Measurements from ENCODE around the gene PACS1. TPM values are rescaled to one million over a fixed set of nuclear protein-coding genes. Genes with fewer than 3 reads are reported as not detected.

The PACS1 gene
- total RNA-seq, 5 donors from 2014 or later (not counting 1 experiment from before 2014, with no cell fraction given): 222 to 268 (median 236) TPM

- CTCF ChIA-PET: interaction anchor here in 1 of 2 donors (0.7 to 1.0 kb wide), 3 partner anchors 14 to 297 kb away, joined by 3 to 4 read pairs (median 3); no protein-coding TSS in a partner anchor
- no peaks in the 10 kb centered on the region for H3K27me3 Mint-ChIP-seq
- Histone ChIP-seq H3K4me3 (ENCODE audit: control insufficient read depth in 1 of 2, extremely low read depth in 1 of 2, low read length in 1 of 2) (no peak overlapping the region), H3K4me1 (ENCODE audit: control insufficient read depth in 1 of 2, extremely low read depth in 1 of 2, insufficient read depth in 2 of 2, low read length in 2 of 2) (peaks cover 57 to 58% of the 10 kb centered on the region in 2 experiments), H3K27ac (ENCODE audit: low read length) (peak overlapping the region; percentile 22), H3K27me3 (replicated peaks in 1 of 2; ENCODE audit: control insufficient read depth in 2 of 2, extremely low read depth in 1 of 2, insufficient read depth in 2 of 2, low read length in 1 of 2) (no peaks in the 10 kb centered on the region), H3K9me3 (no peaks in the 10 kb centered on the region), H3K36me3 (ENCODE audit: control insufficient read depth in 2 of 2, extremely low read depth in 1 of 2, insufficient read depth in 1 of 2, low read length in 1 of 2) (peaks cover 0 to 3% of the 10 kb centered on the region in 2 donors)
- H3K9me3 Mint-ChIP-seq: no peaks in the 10 kb centered on the region
- H3K27ac Mint-ChIP-seq: peak overlapping the region; percentile 84 to 85
- peaks cover 8% of the 10 kb centered on the region for H3K36me3 Mint-ChIP-seq
- WGBS (ENCODE audit: insufficient coverage): 67% methylated on average over 1 of the region's 5 CpGs
- DNase-seq: no peak
- no peak for ATAC-seq (replicated peaks in 1 of 4)
- peak overlapping the region in 2 of 3 donors; percentile 13 to 74 for H3K4me3 Mint-ChIP-seq
- peaks cover 91 to 92% (median 91%) of the 10 kb centered on the region in 3 donors for H3K4me1 Mint-ChIP-seq
- POLR2A ChIA-PET: interaction anchor here (0.6 to 0.7 kb wide), 3 partner anchors 16 to 64 kb away, joined by 4 to 10 read pairs (median 4); no protein-coding TSS in a partner anchor
Observed at GRCh38 chr11:66119348-66120133, 49.5 kb downstream of the PACS1 start.

GRCh38 chr11:66121466-66121865 lies 51.4 kb downstream of the PACS1 start:
- Histone ChIP-seq H3K27me3 (replicated peaks in 1 of 2; ENCODE audit: control insufficient read depth in 2 of 2, extremely low read depth in 1 of 2, insufficient read depth in 2 of 2, low read length in 1 of 2) (no peaks in the 10 kb centered on the region), H3K4me1 (ENCODE audit: control insufficient read depth in 1 of 2, extremely low read depth in 1 of 2, insufficient read depth in 2 of 2, low read length in 2 of 2) (peaks cover 49 to 57% of the 10 kb centered on the region in 2 experiments), H3K27ac (ENCODE audit: low read length) (no peak overlapping the region), H3K4me3 (ENCODE audit: control insufficient read depth in 1 of 2, extremely low read depth in 1 of 2, low read length in 1 of 2) (no peak overlapping the region), H3K9me3 (no peaks in the 10 kb centered on the region), H3K36me3 (ENCODE audit: control insufficient read depth in 2 of 2, extremely low read depth in 1 of 2, insufficient read depth in 1 of 2, low read length in 1 of 2) (peaks cover 0 to 3% of the 10 kb centered on the region in 2 donors)
- Mint-ChIP-seq H3K36me3 (peaks cover 8% of the 10 kb centered on the region), H3K4me3 (peak overlapping the region in 1 of 3 donors; percentile 21), H3K27me3 (no peaks in the 10 kb centered on the region), H3K9me3 (no peaks in the 10 kb centered on the region), H3K4me1 (peaks cover 91 to 92% (median 91%) of the 10 kb centered on the region in 3 donors), H3K27ac (peak overlapping the region; percentile 70 to 84)
- 83% methylated on average over 1 of the region's 2 CpGs for WGBS (ENCODE audit: insufficient coverage)
- ATAC-seq (replicated peaks in 1 of 4) (no peak), DNase-seq (no peak)
- ChIA-PET CTCF (no interaction called here), POLR2A (no interaction called here)

- Histone ChIP-seq H3K36me3 (ENCODE audit: control insufficient read depth in 2 of 2, extremely low read depth in 1 of 2, insufficient read depth in 1 of 2, low read length in 1 of 2) (peaks cover 0 to 3% of the 10 kb centered on the region in 2 donors), H3K27ac (ENCODE audit: low read length) (no peak overlapping the region), H3K27me3 (replicated peaks in 1 of 2; ENCODE audit: control insufficient read depth in 2 of 2, extremely low read depth in 1 of 2, insufficient read depth in 2 of 2, low read length in 1 of 2) (no peaks in the 10 kb centered on the region), H3K9me3 (no peaks in the 10 kb centered on the region), H3K4me3 (ENCODE audit: control insufficient read depth in 1 of 2, extremely low read depth in 1 of 2, low read length in 1 of 2) (no peak overlapping the region), H3K4me1 (ENCODE audit: control insufficient read depth in 1 of 2, extremely low read depth in 1 of 2, insufficient read depth in 2 of 2, low read length in 2 of 2) (peaks cover 44 to 47% of the 10 kb centered on the region in 2 experiments)
- Mint-ChIP-seq H3K9me3 (no peaks in the 10 kb centered on the region), H3K27me3 (no peaks in the 10 kb centered on the region), H3K4me3 (peak overlapping the region in 1 of 3 donors; percentile 77), H3K4me1 (peaks cover 84 to 88% (median 87%) of the 10 kb centered on the region in 3 donors), H3K36me3 (peaks cover 8% of the 10 kb centered on the region), H3K27ac (peak overlapping the region; percentile 98)
- ChIA-PET POLR2A (no interaction called here), CTCF (interaction anchor here in 1 of 2 donors (0.6 kb wide), 1 partner anchor 26 kb away, joined by 3 read pairs; no protein-coding TSS in a partner anchor)
- DNase-seq: no peak
- no peak for ATAC-seq (replicated peaks in 1 of 4)
- WGBS (ENCODE audit: insufficient coverage): 100% methylated on average over 6 of the region's 6 CpGs
Observed at GRCh38 chr11:66123902-66124301, 53.8 kb downstream of the PACS1 start.

- no peaks in the 10 kb centered on the region for H3K9me3 ChIP-seq
- Mint-ChIP-seq H3K9me3 (no peaks in the 10 kb centered on the region), H3K27me3 (no peaks in the 10 kb centered on the region), H3K36me3 (peaks cover 8% of the 10 kb centered on the region), H3K4me1 (peaks cover 78 to 85% (median 83%) of the 10 kb centered on the region in 3 donors), H3K4me3 (peak overlapping the region in 1 of 3 donors; percentile 77), H3K27ac (peak overlapping the region; percentile 98)
- ChIA-PET POLR2A (no interaction called here), CTCF (interaction anchor here in 1 of 2 donors (0.6 kb wide), 1 partner anchor 25 kb away, joined by 3 read pairs; no protein-coding TSS in a partner anchor)
- no peak overlapping the region for H3K4me3 ChIP-seq (ENCODE audit: control insufficient read depth in 1 of 2, extremely low read depth in 1 of 2, low read length in 1 of 2)
- H3K4me1 ChIP-seq (ENCODE audit: control insufficient read depth in 1 of 2, extremely low read depth in 1 of 2, insufficient read depth in 2 of 2, low read length in 2 of 2): peaks cover 37 to 43% of the 10 kb centered on the region in 2 experiments
- H3K27me3 ChIP-seq (replicated peaks in 1 of 2; ENCODE audit: control insufficient read depth in 2 of 2, extremely low read depth in 1 of 2, insufficient read depth in 2 of 2, low read length in 1 of 2): no peaks in the 10 kb centered on the region
- ATAC-seq (replicated peaks in 1 of 4) (no peak), DNase-seq (no peak)
- no CpG with 5 or more reads among the region's 3 CpGs for WGBS (ENCODE audit: insufficient coverage)
- no peak overlapping the region for H3K27ac ChIP-seq (ENCODE audit: low read length)
- H3K36me3 ChIP-seq (ENCODE audit: control insufficient read depth in 2 of 2, extremely low read depth in 1 of 2, insufficient read depth in 1 of 2, low read length in 1 of 2): peaks cover 0 to 3% of the 10 kb centered on the region in 2 donors
Observed at GRCh38 chr11:66124564-66124963, 54.5 kb downstream of the PACS1 start.

GRCh38 chr11:66126064-66126463 lies 56.0 kb downstream of the PACS1 start:
- Histone ChIP-seq H3K27ac (ENCODE audit: low read length) (peak overlapping the region; percentile 71), H3K4me3 (ENCODE audit: control insufficient read depth in 1 of 2, extremely low read depth in 1 of 2, low read length in 1 of 2) (no peak overlapping the region), H3K36me3 (ENCODE audit: control insufficient read depth in 2 of 2, extremely low read depth in 1 of 2, insufficient read depth in 1 of 2, low read length in 1 of 2) (peaks cover 0 to 3% of the 10 kb centered on the region in 2 donors), H3K9me3 (no peaks in the 10 kb centered on the region), H3K4me1 (ENCODE audit: control insufficient read depth in 1 of 2, extremely low read depth in 1 of 2, insufficient read depth in 2 of 2, low read length in 2 of 2) (peaks cover 34 to 35% of the 10 kb centered on the region in 2 experiments), H3K27me3 (replicated peaks in 1 of 2; ENCODE audit: control insufficient read depth in 2 of 2, extremely low read depth in 1 of 2, insufficient read depth in 2 of 2, low read length in 1 of 2) (no peaks in the 10 kb centered on the region)
- WGBS (ENCODE audit: insufficient coverage): 18% methylated on average over 2 of the region's 3 CpGs
- ATAC-seq (replicated peaks in 1 of 4) (no peak), DNase-seq (no peak)
- H3K27ac Mint-ChIP-seq: peak overlapping the region; percentile 98
- CTCF ChIA-PET: interaction anchor here (0.6 to 1.5 kb wide), 10 partner anchors 8 to 590 kb away, joined by 3 to 15 read pairs (median 4); no protein-coding TSS in a partner anchor
- H3K4me1 Mint-ChIP-seq: peaks cover 77 to 84% (median 82%) of the 10 kb centered on the region in 3 donors
- H3K4me3 Mint-ChIP-seq: peak overlapping the region; percentile 64 to 77 (median 72)
- H3K36me3 Mint-ChIP-seq: peaks cover 4% of the 10 kb centered on the region
- no peaks in the 10 kb centered on the region for H3K9me3 Mint-ChIP-seq
- POLR2A ChIA-PET: interaction anchor here (0.7 to 1.1 kb wide), 2 partner anchors 13 to 710 kb away, joined by 4 to 5 read pairs; no protein-coding TSS in a partner anchor
- H3K27me3 Mint-ChIP-seq: no peaks in the 10 kb centered on the region

GRCh38 chr11:66126808-66127555 lies 56.9 kb downstream of the PACS1 start:
- DNase-seq: peak; percentile 25 to 75 (median 59)
- peak; percentile 93 to 97 (median 96) for ATAC-seq (replicated peaks in 1 of 4)
- peak overlapping the region; percentile 64 to 77 (median 72) for H3K4me3 Mint-ChIP-seq
- H3K4me3 ChIP-seq (ENCODE audit: control insufficient read depth in 1 of 2, extremely low read depth in 1 of 2, low read length in 1 of 2): peak overlapping the region in 1 of 2 donors; percentile 23
- peak overlapping the region; percentile 98 for H3K27ac Mint-ChIP-seq
- peak overlapping the region; percentile 71 for H3K27ac ChIP-seq (ENCODE audit: low read length)
- peaks cover 4% of the 10 kb centered on the region for H3K36me3 Mint-ChIP-seq
- no peaks in the 10 kb centered on the region for H3K36me3 ChIP-seq (ENCODE audit: control insufficient read depth in 2 of 2, extremely low read depth in 1 of 2, insufficient read depth in 1 of 2, low read length in 1 of 2)
- ChIA-PET CTCF (interaction anchor here (0.7 to 1.5 kb wide), 9 partner anchors 8 to 82 kb away, joined by 3 to 15 read pairs (median 4); no protein-coding TSS in a partner anchor), POLR2A (interaction anchor here in 1 of 2 donors (1.1 kb wide), 1 partner anchor 14 kb away, joined by 4 read pairs; no protein-coding TSS in a partner anchor)
- 31% methylated on average over 2 of the region's 14 CpGs for WGBS (ENCODE audit: insufficient coverage)
- peaks cover 76 to 84% (median 82%) of the 10 kb centered on the region in 3 donors for H3K4me1 Mint-ChIP-seq
- H3K27me3 ChIP-seq (replicated peaks in 1 of 2; ENCODE audit: control insufficient read depth in 2 of 2, extremely low read depth in 1 of 2, insufficient read depth in 2 of 2, low read length in 1 of 2): no peaks in the 10 kb centered on the region
- no peaks in the 10 kb centered on the region for H3K9me3 ChIP-seq
- peaks cover 36 to 37% of the 10 kb centered on the region in 2 experiments for H3K4me1 ChIP-seq (ENCODE audit: control insufficient read depth in 1 of 2, extremely low read depth in 1 of 2, insufficient read depth in 2 of 2, low read length in 2 of 2)
- H3K9me3 Mint-ChIP-seq: no peaks in the 10 kb centered on the region
- H3K27me3 Mint-ChIP-seq: no peaks in the 10 kb centered on the region

Data from T-cell (primary cell).